Activated CD8-positive, alpha-beta memory T cell treated with anti-CD3 and anti-CD28 coated beads for 24 hours (primary cell): ENCODE data around the gene CD93.

Experiments
- DNase-seq: peaks from one replicate; pipeline ENCODE4 v3.0.0-alpha.2; 2020

The CD93 gene

DNA sequence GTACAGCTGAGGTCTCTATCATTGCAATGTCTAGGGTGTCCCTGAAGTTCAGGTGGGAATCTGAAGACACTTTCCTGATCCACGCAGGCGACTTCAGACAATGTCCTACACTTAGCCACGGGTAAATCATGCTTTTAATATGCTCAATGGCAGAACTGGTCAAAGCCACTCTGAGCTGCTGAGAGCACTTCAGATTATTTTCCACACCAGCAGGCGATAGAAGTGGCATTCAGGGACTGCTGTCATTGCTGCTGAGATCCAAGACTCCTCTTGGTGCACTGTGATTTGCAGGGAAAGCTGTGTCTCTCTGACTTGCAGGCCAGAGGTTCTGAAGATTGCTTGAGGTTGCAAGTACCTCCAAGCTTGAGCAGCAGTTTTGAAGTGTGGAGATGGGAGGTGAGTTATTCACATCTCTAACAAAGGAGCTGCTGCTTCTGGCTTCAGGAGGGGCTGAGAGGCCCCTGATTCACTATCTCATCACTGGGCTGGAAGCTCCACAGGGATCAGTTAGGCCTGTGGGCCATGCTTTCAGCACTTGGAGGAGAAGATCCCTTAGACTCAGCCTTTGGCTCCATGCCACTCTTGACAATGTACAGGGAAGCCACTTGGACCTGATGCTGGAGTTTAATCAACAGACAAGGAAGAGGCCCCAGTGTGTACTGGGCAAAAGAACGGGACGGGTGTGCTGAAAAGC lies 53.9 kb downstream of the CD93 start:
- DNase-seq, result no peak

DNA sequence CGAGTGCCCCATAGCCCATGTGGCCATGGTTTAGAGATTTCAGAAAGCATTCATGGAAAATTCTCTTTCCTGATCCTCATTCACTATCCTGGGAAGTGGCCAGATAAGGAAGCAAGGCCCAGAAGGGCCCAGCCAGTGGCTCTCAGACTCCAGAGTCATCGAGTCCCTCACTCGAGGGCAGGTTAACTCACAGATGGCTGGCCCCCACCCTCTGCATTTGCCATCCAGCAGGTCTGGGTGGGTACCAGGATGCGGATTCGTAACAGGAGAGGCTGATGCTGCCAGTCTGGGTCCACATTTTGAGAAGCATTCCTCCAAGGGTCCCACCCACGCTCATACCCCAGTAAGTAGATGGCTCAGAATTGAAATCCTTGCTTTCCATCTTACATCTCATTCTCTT lies 54.8 kb downstream of the CD93 start:
- no peak for DNase-seq
